H1 (cell line): ENCODE measurements around the gene FARP2. TPM values are rescaled to one million over a fixed set of nuclear protein-coding genes. Genes with fewer than 3 reads are reported as not detected.

Experiments used
- CTCF ChIA-PET: fragments of 300-600 bp; sonication (Branson Sonifier 250); formaldehyde crosslinking; loops from one replicate; lab custom pipeline; 2021; ENCODE audit not compliant: partially characterized antibody; lab: Charles Lee
- POLR2A ChIA-PET: fragments of 300-600 bp; sonication (Branson Sonifier 250); formaldehyde crosslinking; loops from one replicate; lab custom pipeline; 2021; ENCODE audit warnings: inconsistent platforms; ENCODE audit not compliant: partially characterized antibody; lab: Charles Lee
- DNase-seq, 2 experiments: peaks; one replicate each; pipeline versions ENCODE4 v3.0.0 to v3.0.0-alpha.2; 2010 to 2022; ENCODE audit warnings: low spot score in 2 of 2, low read depth in 1 of 2, mixed read lengths in 1 of 2
- FAIRE-seq: peaks from 2 replicates; lab custom pipeline; 2011; peaks lifted over from hg19 to GRCh38; lab: Jason Lieb, UNC
- H2AFZ ChIP-seq: 2 replicates; pipeline ENCODE4 v1.8.1; 2012; ENCODE audit warnings: low read length, inconsistent platforms
- H2AK5ac ChIP-seq: 2 replicates; pipeline ENCODE4 v1.6.1; 2013; ENCODE audit warnings: low read depth, low read length
- H2BK120ac ChIP-seq: replicated peaks from 2 replicates; pipeline ENCODE3; 2013; ENCODE audit warnings: low read depth, low read length, inconsistent platforms
- H2BK12ac ChIP-seq: 2 replicates; pipeline ENCODE4 v1.6.1; 2013; ENCODE audit warnings: low read depth, low read length
- H2BK15ac ChIP-seq: 2 replicates; pipeline ENCODE4 v1.6.1; 2013; ENCODE audit warnings: low read length
- H2BK20ac ChIP-seq: 2 replicates; pipeline ENCODE4 v1.6.1; 2013; ENCODE audit warnings: low read length
- H2BK5ac ChIP-seq: 2 replicates; pipeline ENCODE4 v1.6.1; 2013; ENCODE audit warnings: low read depth, low read length
- H3K14ac ChIP-seq: 2 replicates; pipeline ENCODE4 v1.6.1; 2013; ENCODE audit warnings: inconsistent platforms; ENCODE audit not compliant: insufficient read length
- H3K18ac ChIP-seq: 2 replicates; pipeline ENCODE4 v1.6.1; 2013; ENCODE audit warnings: low read length; ENCODE audit errors: extremely low read depth
- H3K23ac ChIP-seq: 2 replicates; pipeline ENCODE4 v1.6.1; 2013; ENCODE audit warnings: inconsistent platforms; ENCODE audit not compliant: insufficient read length
- H3K23me2 ChIP-seq: 2 replicates; pipeline ENCODE4 v1.6.1; 2013; ENCODE audit warnings: low read depth, low read length
- H3K27ac ChIP-seq: 2 replicates; pipeline ENCODE4 v1.6.1; 2011; ENCODE audit warnings: low read depth, low read length, inconsistent platforms
- H3K27me3 ChIP-seq, 4 experiments: replicated peaks in 1 of 4; 1 replicate in 1 of 4; 2 replicates in 3 of 4; pipeline versions ENCODE4 v1.6.1 to v1.8.1; 2011 to 2013; ENCODE audit warnings: low read length in 3 of 4, mild to moderate bottlenecking in 3 of 4, inconsistent platforms in 2 of 4, mixed read lengths in 2 of 4, moderate library complexity in 1 of 4; ENCODE audit not compliant: control insufficient read depth in 3 of 4, insufficient read depth in 3 of 4; ENCODE audit errors: extremely low read depth in 1 of 4
- H3K36me3 ChIP-seq, 4 experiments: 2 replicates each; pipeline versions ENCODE4 v1.6.1 to v1.8.1; 2011 to 2013; ENCODE audit warnings: mild to moderate bottlenecking in 4 of 4, low read length in 3 of 4, moderate library complexity in 2 of 4, control low read depth in 1 of 4, inconsistent platforms in 1 of 4; ENCODE audit not compliant: insufficient read depth in 4 of 4, control insufficient read depth in 2 of 4
- H3K4ac ChIP-seq: replicated peaks from 2 replicates; pipeline ENCODE3; 2013; ENCODE audit warnings: low read length, low read depth, mixed read lengths, inconsistent platforms; ENCODE audit not compliant: insufficient read length
- H3K4me1 ChIP-seq, 4 experiments: replicated peaks in 1 of 4; 1 replicate in 1 of 4; 2 replicates in 3 of 4; pipeline versions ENCODE4 v1.6.1 to v1.8.1; 2011 to 2013; ENCODE audit warnings: low read length in 3 of 4, inconsistent platforms in 2 of 4, mixed read lengths in 1 of 4; ENCODE audit not compliant: insufficient read depth in 4 of 4, control insufficient read depth in 3 of 4
- H3K4me2 ChIP-seq, 2 experiments: 2 replicates each; pipeline versions ENCODE4 v1.6.1 to v1.8.1; 2011 to 2013; ENCODE audit warnings: low read depth in 2 of 2, low read length in 2 of 2, control low read depth in 1 of 2, inconsistent platforms in 1 of 2, mild to moderate bottlenecking in 1 of 2; ENCODE audit not compliant: insufficient read depth in 1 of 2
- H3K4me3 ChIP-seq, 4 experiments: fragments of 200-600, 300-600 bp in 1 of 4; sonication (generic), shearing (Covaris generic), sonication (Bioruptor Twin) in 1 of 4; 2 replicates each; pipeline versions ENCODE4 v1.5.1 to v1.8.1; 2011 to 2016; ENCODE audit warnings: low read length in 4 of 4, low read depth in 3 of 4, control low read depth in 2 of 4, inconsistent platforms in 2 of 4, mild to moderate bottlenecking in 2 of 4, mixed read lengths in 1 of 4, moderate library complexity in 1 of 4; ENCODE audit not compliant: insufficient read depth in 2 of 4; ENCODE audit errors: extremely low read depth in 1 of 4
- H3K56ac ChIP-seq: replicated peaks from 2 replicates; pipeline ENCODE3; 2013; ENCODE audit warnings: low read depth, mild to moderate bottlenecking, mixed read lengths, low read length, inconsistent platforms; ENCODE audit not compliant: insufficient read length
- H3K79me1 ChIP-seq: 2 replicates; pipeline ENCODE4 v1.6.1; 2013; ENCODE audit warnings: low read depth, low read length, control low read depth
- H3K79me2 ChIP-seq, 2 experiments: 2 replicates each; pipeline versions ENCODE4 v1.6.1 to v1.8.1; 2012 to 2013; ENCODE audit warnings: low read length in 2 of 2, mild to moderate bottlenecking in 2 of 2, inconsistent platforms in 1 of 2; ENCODE audit not compliant: insufficient read depth in 2 of 2, control insufficient read depth in 1 of 2
- H3K9ac ChIP-seq, 4 experiments: replicated peaks in 1 of 4; 1 replicate in 1 of 4; 2 replicates in 3 of 4; pipeline versions ENCODE4 v1.6.1 to v1.8.1; 2011 to 2013; ENCODE audit warnings: low read depth in 3 of 4, low read length in 3 of 4, control low read depth in 2 of 4, mild to moderate bottlenecking in 2 of 4, moderate library complexity in 2 of 4, inconsistent platforms in 1 of 4; ENCODE audit errors: extremely low read depth in 1 of 4
- H3K9me3 ChIP-seq, 2 experiments: 2 replicates each; pipeline versions ENCODE4 v1.6.1 to v1.8.1; 2012 to 2013; ENCODE audit warnings: mild to moderate bottlenecking in 2 of 2, moderate library complexity in 2 of 2, control low read depth in 1 of 2, inconsistent platforms in 1 of 2, low read depth in 1 of 2, low read length in 1 of 2, mixed read lengths in 1 of 2; ENCODE audit not compliant: insufficient read depth in 2 of 2
- H4K20me1 ChIP-seq, 2 experiments: replicated peaks in 1 of 2; 2 replicates each; pipeline versions ENCODE3 to v1.8.1; 2011 to 2013; ENCODE audit warnings: inconsistent platforms in 2 of 2, low read length in 2 of 2, mild to moderate bottlenecking in 1 of 2; ENCODE audit not compliant: insufficient read depth in 2 of 2, control insufficient read depth in 1 of 2
- H4K5ac ChIP-seq: 2 replicates; pipeline ENCODE4 v1.6.1; 2013; ENCODE audit warnings: low read length, low read depth, mixed read lengths, inconsistent platforms; ENCODE audit not compliant: insufficient read length
- H4K8ac ChIP-seq: 2 replicates; pipeline ENCODE4 v1.8.0; 2013; ENCODE audit warnings: mild to moderate bottlenecking, moderate library complexity, low read length, inconsistent platforms; ENCODE audit not compliant: insufficient read depth; ENCODE audit errors: extremely low read depth
- H4K91ac ChIP-seq: replicated peaks from 2 replicates; pipeline ENCODE3; 2013; ENCODE audit warnings: low read length, mixed read lengths, inconsistent platforms; ENCODE audit not compliant: insufficient read length
- EZH2 ChIP-seq: fragments of 200-600 bp; sonication (generic); IDR thresholded peaks from 2 replicates; pipeline ENCODE4 v1.7.1; 2012; ENCODE audit warnings: low read depth, mild to moderate bottlenecking, moderate library complexity, low read length, inconsistent platforms; ENCODE audit not compliant: severe bottlenecking
- KDM1A ChIP-seq: fragments of 200-600, 300-600 bp; sonication (generic); IDR thresholded peaks from 2 replicates; pipeline ENCODE4 v1.7.1; 2016; ENCODE audit warnings: mild to moderate bottlenecking, low read length, borderline replicate concordance
- MAFK ChIP-seq: IDR thresholded peaks from 2 replicates; pipeline ENCODE4 v1.6.1; 2012; ENCODE audit warnings: low read depth, mild to moderate bottlenecking, improper control_type of control experiment, low read length
- RBBP5 ChIP-seq: IDR thresholded peaks from 2 replicates; pipeline ENCODE4 v1.7.1; 2012; ENCODE audit warnings: low read depth, mild to moderate bottlenecking, inconsistent platforms, low read length, moderate library complexity, borderline replicate concordance
- WGBS, 2 experiments: shearing (Covaris generic) in 1 of 2; methylation state at CpG; one replicate each; pipeline versions ENCODE4 v1.1.6 to v1.1.7; 2013 to 2015; ENCODE audit warnings: low lambda C conversion rate in 2 of 2, mixed read lengths in 2 of 2, inconsistent platforms in 1 of 2, low coverage in 1 of 2, missing lambda C conversion rate in 1 of 2; ENCODE audit not compliant: insufficient replicate concordance in 2 of 2, insufficient coverage in 1 of 2, insufficient read length in 1 of 2; ENCODE audit errors: extremely low coverage in 1 of 2, missing lambda C conversion rate in 1 of 2; 5-methylcytosine and 5-hydroxymethylcytosine counted together
- polyA plus RNA-seq, 7 experiments: library from polyadenylated mRNA; depleted of rRNA in 3 of 7; stranded (reverse) in 5 of 7; unstranded in 2 of 7; fragments of >200 nt in 5 of 7; fragments of 200-250 nt in 2 of 7; gene quantifications; 1 replicate in 5 of 7; 2 replicates in 1 of 7; 4 replicates in 1 of 7; pipeline versions ENCODE4 v1.2.1 to v1.2.3, GENCODE V29; 2011 to 2013; ENCODE audit warnings: missing spikeins in 2 of 7, mixed read lengths in 2 of 7
- total RNA-seq: library from RNA; stranded (reverse); fragmentation: NEBNext Ultra II Directional; extraction: Animal tissue kit (Norgen Biotek cat#: 25700); gene quantifications from 2 replicates; pipeline ENCODE4 v1.2.1, GENCODE V29; 2021
- TF ChIP-seq, protein P1 (sequence below): IDR thresholded peaks from 2 replicates; pipeline ENCODE4 v1.6.1; 2012; ENCODE audit warnings: inconsistent platforms

Gene FARP2
- total and polyA plus RNA-seq, 2 of the 8 experiments (the other 6 are each of a cell fraction or from before 2014, with no cell fraction given), result 12.4 to 33.4 TPM

- POLR2A ChIA-PET, result interaction anchor here (1.5 kb wide), 1 partner anchor 59 kb away, joined by 3 read pairs; no protein-coding TSS in a partner anchor
- Histone ChIP-seq H3K27ac (no peak overlapping the region), H3K56ac (no peak overlapping the region), H3K27me3 (no peaks in the 10 kb centered on the region), H3K23ac (no peak overlapping the region), H2AFZ (no peak overlapping the region), H3K36me3 (peaks cover 3 to 40% (median 12%) of the 10 kb centered on the region in 4 experiments; a peak in 6 of 8 replicates), H3K14ac (no peak overlapping the region), H4K5ac (no peak overlapping the region), H2BK120ac (no peak overlapping the region), H2BK20ac (no peak overlapping the region), H3K79me1 (peaks cover 3% of the 10 kb centered on the region; the same call in 1 of the 2 replicates), H4K91ac (no peak overlapping the region), H2BK5ac (no peak overlapping the region), H4K20me1 (peaks cover 0 to 6% of the 10 kb centered on the region in 2 experiments), H3K9me3 (no peaks in the 10 kb centered on the region), H3K23me2 (no peaks in the 10 kb centered on the region), H2BK15ac (no peak overlapping the region), H2BK12ac (no peak overlapping the region), H2AK5ac (no peak overlapping the region), H3K18ac (no peak overlapping the region), H3K4ac (no peak overlapping the region), H3K4me1 (no peaks in the 10 kb centered on the region), H3K9ac (no peak overlapping the region), H4K8ac (no peak overlapping the region), H3K79me2 (no peaks in the 10 kb centered on the region), H3K4me2 (no peak overlapping the region), H3K4me3 (no peak overlapping the region)
- TF ChIP-seq, protein P1, sequence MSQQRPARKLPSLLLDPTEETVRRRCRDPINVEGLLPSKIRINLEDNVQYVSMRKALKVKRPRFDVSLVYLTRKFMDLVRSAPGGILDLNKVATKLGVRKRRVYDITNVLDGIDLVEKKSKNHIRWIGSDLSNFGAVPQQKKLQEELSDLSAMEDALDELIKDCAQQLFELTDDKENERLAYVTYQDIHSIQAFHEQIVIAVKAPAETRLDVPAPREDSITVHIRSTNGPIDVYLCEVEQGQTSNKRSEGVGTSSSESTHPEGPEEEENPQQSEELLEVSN, result no peak
- no peak for TF ChIP-seq EZH2
- no peak for TF ChIP-seq RBBP5
- TF ChIP-seq MAFK, result no peak
- TF ChIP-seq KDM1A, result no peak
- CTCF ChIA-PET, result interaction anchor here (0.7 kb wide), 1 partner anchor 17 kb away, joined by 3 read pairs; no protein-coding TSS in a partner anchor
- DNase-seq, result no peak
- FAIRE-seq, result no peak
- WGBS, 2 experiments, result 96% methylated on average over 6 of the region's 7 CpGs; no CpG with 5 or more reads in 1 of the 2 experiments
Measured at GRCh38 chr2:241413929-241414580, 58.0 kb downstream of the FARP2 start.
